GM13976 (cell line): ENCODE results near the gene CFP.

Experiments
- DNase-seq: peaks from one replicate; pipeline ENCODE4 v3.0.0; 2012; ENCODE audit warnings: low spot score
- in situ Hi-C: fragments of 300-500 bp; cut with MboI; formaldehyde crosslinking; loops from one replicate; pipeline ENCODE4 v1.12.0; 2022; ENCODE audit warnings: low sequenced_read_pairs, mixed read lengths, inconsistent platforms; ENCODE audit not compliant: unreplicated experiment
- TF ChIP-seq, protein P1 (sequence below): IDR thresholded peaks from 2 replicates; pipeline ENCODE4 v1.5.1; 2012; ENCODE audit warnings: borderline replicate concordance, mild to moderate bottlenecking; ENCODE audit not compliant: insufficient read depth; ENCODE audit errors: extremely low read depth, missing control alignments, control extremely low read depth

The CFP gene

DNA sequence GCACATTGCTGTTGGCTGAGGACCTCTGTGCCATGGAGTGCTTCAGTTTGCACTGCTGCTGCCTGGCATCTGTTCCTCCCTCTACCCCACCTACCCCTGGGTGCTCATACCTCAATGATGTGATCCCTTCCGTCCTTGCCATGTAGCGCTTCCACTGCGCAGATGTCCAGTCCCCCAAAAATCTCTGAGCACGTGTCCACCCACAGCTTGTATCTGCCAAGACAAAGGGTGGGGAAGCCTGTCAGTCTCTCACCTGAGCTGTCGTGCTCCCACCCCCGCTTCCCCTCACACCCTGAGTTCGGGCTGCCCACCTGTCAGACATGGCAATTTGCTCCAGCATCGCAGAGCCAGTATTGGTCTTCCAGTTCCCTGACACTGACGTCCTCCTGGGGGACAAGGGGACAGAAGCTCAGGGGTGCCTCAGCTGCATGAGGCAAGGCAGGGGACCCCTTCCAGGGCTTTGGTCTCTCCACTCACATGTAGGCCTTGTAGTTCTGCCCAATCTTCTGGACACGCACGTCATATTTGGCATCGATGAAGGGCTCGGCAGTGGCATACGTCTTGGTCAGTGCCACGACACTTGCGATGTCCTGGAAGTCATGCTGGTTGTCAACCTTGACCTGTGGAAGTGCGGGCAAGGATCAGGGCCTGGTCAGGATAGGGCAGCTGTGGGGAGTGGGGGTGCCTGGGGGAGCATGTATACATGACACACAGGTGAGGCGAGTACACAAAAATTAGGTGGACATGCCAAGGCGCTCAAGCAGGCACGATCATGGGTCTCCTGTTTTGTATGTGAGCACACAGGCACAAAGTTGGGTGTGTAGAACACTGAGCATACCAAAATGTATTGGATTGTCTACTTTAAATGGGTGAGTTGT lies 53.5 kb downstream of the CFP start:
- peak; percentile 3 for DNase-seq
- in situ Hi-C loops, result no loop called here
- TF ChIP-seq, protein P1, sequence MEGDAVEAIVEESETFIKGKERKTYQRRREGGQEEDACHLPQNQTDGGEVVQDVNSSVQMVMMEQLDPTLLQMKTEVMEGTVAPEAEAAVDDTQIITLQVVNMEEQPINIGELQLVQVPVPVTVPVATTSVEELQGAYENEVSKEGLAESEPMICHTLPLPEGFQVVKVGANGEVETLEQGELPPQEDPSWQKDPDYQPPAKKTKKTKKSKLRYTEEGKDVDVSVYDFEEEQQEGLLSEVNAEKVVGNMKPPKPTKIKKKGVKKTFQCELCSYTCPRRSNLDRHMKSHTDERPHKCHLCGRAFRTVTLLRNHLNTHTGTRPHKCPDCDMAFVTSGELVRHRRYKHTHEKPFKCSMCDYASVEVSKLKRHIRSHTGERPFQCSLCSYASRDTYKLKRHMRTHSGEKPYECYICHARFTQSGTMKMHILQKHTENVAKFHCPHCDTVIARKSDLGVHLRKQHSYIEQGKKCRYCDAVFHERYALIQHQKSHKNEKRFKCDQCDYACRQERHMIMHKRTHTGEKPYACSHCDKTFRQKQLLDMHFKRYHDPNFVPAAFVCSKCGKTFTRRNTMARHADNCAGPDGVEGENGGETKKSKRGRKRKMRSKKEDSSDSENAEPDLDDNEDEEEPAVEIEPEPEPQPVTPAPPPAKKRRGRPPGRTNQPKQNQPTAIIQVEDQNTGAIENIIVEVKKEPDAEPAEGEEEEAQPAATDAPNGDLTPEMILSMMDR, result no peak

DNA sequence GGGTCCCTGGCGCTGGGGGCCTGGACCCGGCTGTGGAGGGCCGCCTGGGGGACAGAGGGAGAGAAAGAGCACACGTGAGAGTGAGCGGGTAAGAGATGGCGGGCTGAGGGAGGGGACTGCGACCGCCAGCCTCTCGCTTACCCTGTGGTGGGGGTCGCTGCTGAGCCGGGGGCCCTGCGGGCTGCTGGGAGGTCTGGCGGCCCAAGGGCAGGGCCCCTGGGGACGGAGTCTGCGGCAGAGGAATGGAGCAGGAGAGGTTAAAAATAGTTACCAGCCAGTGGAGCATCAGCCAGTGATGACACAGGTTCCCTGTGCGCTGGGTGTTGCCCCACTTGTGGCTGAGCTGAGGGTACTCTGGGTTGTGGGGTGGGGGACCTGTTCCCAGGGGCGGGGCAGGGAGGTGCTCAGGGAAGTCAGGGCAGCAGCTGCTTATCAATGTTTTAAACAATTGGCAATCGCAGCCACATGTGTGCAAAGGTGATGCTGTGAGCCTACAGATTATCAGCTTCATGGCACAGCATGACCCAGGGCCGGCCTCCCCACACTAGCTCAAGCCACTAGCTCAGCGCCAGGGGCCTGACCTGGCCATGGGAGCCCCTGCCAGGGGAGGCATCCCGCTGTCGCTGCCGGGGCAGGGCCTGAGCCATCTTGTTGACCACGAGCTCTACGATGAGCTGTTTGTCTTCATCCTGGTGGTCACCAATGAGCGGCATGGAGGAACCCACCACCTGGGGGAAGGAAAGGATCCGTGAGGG lies 55.0 kb downstream of the CFP start:
- no peak for DNase-seq
- TF ChIP-seq, protein P1, result no peak
- in situ Hi-C loops, result no loop called here

DNA sequence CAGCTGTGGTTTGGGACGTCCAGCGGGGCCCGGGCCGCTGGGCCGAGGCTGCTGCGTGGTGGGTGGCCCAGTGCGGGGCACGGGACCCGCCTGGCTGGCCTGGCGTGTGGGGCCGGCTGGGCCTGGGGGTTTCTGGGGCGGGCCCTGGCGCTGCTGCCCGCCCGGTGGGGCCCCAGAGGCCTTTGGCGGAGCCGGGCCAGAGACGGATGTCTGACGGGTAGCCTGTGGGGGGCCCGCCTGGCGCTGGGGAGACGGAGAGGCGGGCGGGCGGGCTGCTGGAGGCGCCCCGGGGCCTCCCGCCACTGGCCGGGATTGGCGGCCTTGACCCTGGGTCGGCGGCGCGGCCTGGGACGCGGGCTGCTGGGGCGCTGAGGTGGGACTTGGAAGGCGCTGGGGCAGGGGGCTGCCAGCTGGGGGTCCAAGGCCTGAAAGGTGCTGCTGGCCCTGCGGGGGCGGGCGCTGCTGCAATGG lies 55.6 kb downstream of the CFP start:
- in situ Hi-C loops, result no loop called here
- no peak for DNase-seq
- TF ChIP-seq, protein P1, result no peak

GRCh38 chrX:47573341-47574075 lies 56.2 kb downstream of the CFP start:
- in situ Hi-C loops, result no loop called here
- no peak for DNase-seq
- TF ChIP-seq, protein P1, result no peak
